ENCODE data around the gene DIRAS3. TPM values are rescaled to one million over a fixed set of nuclear protein-coding genes. Genes with fewer than 3 reads are reported as not detected.
"Not testable (repeated sequence)": the region's sequence is repeated elsewhere in the genome, so short reads cannot be mapped to it uniquely, and the experiment has no call there.

Gene DIRAS3
- 1 to 10 TPM; 1.6 to 3.2 (median 2.5) TPM for polyA plus RNA-seq (ENCODE audit: insufficient read length in 4 of 4)

DNA sequence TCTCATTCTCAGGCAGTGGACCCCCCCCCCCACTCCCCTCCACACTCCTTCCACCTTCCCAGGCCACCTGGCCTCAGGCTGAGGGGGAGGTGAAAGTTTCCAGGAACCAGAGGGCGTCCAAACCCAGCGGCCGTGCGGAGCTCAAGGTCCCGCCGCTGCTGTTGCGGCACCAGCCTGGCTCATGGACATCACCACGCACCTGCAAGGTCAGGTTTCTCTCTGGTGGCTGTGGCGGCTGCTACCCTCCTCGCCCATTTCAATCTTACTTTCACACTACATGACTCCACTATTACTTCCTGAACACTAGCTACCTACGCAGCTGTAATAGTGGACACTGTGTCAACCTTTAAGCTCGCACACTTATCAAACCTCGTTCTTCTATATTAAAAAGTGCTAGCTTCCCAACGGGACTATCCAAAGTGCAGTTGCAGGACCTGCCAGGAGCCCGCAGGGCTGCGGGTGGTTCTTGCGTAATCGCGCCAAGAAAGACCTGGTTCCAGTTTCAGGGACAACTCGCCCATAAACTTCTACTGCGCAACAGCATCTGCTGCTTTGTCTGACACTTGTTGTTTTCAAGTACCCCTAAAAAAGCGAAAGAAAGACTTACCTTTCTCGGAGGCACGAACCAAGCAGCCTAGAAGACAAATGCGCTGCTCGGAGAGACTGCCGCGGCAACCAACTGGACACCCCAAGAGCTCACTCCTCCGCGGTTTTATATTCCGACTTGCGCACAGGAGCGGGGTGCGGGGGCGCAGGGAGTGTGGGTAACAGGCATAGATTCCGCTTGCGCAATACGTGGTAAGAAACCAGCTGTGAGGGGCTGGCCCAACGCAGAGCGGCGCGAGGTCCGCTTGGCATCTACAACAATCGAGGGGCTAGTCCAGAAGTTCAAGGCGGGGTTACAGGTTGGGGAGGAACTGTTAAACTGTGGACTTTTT is at the start of gene DIRAS3:
TSS of gene DIRAS3 (minus strand) at position 687 of the 938 bp plus-strand sequence. CDS start 3,330 bp downstream, outside the sequence.
- peak in 1 of 4 donors; percentile 1 for DNase-seq (ENCODE audit: low read depth in 4 of 4, low spot score in 3 of 4)

DNA sequence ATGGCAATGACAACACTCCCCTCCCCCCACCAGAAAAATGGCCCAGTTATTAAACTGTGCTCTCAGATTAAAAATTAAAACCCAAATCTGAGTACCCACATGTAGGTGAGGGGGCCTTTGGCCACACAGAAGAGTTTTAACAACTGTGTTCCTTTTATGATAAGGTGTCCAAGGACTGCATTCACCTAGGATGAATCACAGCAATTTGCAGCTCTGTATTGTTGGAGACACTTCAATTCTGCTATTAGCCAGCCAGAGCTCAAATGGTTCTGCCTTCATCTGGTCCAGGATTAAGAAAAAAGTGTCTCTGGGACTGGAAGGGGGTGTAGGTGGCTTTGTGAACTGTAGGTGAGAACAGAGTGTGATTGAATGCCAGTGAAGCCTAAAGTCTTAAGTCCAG is 43.3 kb upstream of the DIRAS3 start:
- DNase-seq (ENCODE audit: low read depth in 4 of 4, low spot score in 3 of 4), result no peak

DNA sequence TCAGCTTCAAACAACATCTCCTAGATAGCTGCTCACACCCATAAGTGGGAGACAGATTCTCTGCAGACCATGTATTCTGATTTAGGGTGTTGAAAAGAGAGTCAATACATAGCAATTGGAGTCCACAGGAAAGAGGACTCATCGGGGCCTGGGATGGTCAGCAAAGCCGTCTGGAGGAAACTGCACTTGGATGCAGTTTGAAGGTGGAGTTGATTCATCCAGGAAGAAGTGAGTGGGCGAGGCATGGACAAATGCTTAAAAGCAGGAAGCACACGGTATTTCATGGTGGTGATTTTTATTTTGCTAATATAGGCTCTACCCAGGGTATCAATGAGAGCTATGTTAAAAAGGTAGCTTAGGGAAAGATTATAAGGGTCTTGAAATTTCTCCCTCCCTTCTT is 36.8 kb upstream of the DIRAS3 start:
- no peak for DNase-seq (ENCODE audit: low read depth in 4 of 4, low spot score in 3 of 4)

DNA sequence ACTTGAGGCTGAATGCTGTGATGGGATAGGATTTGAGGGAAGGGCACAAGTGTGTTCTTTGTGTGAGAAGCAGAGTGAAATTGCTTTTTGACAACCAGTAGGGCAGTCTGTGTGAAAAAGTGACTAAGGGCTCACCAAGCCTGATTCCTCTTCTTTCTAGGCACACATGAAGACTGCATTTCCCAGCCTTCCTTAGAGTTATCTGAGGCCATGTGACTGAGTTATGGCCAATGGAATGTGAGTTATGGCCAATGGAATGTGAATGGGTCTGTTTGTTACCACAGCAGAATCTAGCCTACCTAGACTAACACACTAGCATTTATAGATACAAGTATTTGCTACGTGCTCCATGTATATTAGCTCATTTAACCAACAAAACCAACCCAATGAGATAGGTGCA is 35.3 kb upstream of the DIRAS3 start:
- DNase-seq (ENCODE audit: low read depth in 4 of 4, low spot score in 3 of 4), result no peak

DNA sequence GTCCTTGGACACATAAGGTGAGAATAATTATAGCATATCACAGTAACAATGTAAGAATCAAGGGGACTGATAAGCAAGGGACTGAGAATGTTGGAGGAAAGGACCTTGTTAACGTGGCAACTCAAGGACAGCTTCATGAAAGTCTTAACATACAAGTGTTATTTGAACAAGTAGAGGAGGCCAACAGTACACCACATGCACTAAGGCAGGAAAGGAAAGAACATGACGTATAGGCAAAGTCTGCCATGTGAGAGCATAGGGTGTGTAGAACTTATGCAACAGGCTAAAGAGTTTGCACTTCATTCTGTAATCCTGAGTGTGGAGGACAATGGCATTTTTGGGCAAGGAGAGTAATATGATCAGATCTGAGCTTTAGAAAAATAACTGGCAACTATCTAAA is 33.3 kb upstream of the DIRAS3 start:
- no peak for DNase-seq (ENCODE audit: low read depth in 4 of 4, low spot score in 3 of 4)

- no peak for DNase-seq (ENCODE audit: low read depth in 4 of 4, low spot score in 3 of 4)
Measured at GRCh38 chr1:68081775-68082283, 31.4 kb upstream of the DIRAS3 start.

GRCh38 chr1:68078647-68079046 is 28.2 kb upstream of the DIRAS3 start:
- no peak for DNase-seq (ENCODE audit: low read depth in 4 of 4, low spot score in 3 of 4)

DNA sequence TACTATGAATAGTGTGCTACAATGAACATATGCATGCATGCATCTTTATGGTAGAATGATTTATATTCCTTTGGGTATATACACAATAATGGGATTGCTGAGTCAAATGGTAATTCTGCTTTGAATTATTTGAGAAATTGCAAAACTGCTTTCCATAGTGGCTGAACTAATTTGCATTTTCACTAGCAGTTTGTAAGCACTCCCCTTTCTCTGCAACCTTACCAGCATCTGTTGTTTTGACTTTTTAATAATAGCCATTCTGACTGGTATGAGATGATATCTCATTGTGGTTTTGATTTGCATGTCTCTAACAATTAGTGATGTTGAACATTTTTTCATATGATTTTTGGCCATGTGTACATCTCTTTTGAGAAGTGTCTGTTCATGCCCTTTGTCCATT is 24.0 kb upstream of the DIRAS3 start:
- DNase-seq (ENCODE audit: low read depth in 4 of 4, low spot score in 3 of 4), result no peak

DNA sequence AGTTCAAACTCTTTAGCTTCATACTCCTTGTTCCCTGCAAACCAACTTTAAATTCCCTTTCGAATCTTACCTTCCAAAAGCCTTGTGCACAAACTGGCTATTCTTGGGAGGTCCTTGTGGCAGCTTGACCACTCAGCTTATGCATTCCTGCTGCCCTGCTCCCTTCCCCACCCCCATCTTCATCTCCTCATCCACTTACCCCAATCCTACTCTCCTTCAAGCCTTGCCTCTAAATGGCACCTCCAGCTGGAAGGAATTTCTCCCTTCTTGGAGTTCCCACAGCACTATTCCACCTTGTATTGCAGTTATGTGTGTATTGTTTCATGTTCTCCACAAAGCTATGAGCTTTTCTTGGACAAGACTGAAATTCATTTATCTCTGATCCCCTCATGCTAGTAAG is 15.3 kb upstream of the DIRAS3 start:
- no peak for DNase-seq (ENCODE audit: low read depth in 4 of 4, low spot score in 3 of 4)

DNA sequence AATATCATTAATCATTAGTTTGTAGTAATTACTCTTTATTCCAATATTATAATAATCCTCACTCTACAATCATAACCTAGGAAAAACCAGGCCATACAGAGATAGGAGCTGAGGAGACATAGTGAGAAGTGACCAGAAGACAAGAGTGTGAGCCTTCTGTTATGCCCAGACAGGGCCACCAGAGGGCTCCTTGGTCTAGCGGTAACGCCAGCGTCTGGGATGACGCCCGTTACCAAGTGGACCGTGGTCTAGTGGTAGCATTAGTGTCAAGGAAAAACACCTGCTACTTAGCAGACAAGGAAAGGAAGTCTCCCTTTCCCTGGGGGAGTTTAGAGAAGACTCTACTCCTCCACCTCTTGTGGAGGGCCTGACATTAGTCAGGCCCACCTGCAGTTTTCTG is 7.6 kb upstream of the DIRAS3 start:
- not testable (repeated sequence) for DNase-seq (ENCODE audit: low read depth in 4 of 4, low spot score in 3 of 4)

- no peak for DNase-seq (ENCODE audit: low read depth in 4 of 4, low spot score in 3 of 4)
Measured at GRCh38 chr1:68057564-68057963, 7.1 kb upstream of the DIRAS3 start.

DNA sequence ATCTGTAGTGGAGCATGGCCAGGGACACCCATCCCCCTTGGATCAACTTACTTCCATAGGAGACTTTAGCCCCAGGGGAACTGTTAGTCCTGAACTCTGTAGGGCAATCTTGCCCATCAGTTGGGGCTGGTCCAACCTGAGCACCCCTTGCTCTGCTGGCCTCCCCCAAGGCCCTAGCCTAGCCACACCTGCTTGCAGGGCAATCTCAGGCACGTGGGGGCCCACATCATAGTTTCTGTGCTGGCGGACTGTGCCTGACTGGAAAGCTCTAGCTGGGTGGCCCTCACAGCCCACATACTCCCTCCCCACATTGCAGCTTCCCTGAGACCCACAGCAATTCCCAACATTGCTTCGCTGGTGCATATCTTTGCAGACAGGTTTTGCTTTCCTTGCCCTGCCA is 6.6 kb upstream of the DIRAS3 start:
- no peak for DNase-seq (ENCODE audit: low read depth in 4 of 4, low spot score in 3 of 4)

DNA sequence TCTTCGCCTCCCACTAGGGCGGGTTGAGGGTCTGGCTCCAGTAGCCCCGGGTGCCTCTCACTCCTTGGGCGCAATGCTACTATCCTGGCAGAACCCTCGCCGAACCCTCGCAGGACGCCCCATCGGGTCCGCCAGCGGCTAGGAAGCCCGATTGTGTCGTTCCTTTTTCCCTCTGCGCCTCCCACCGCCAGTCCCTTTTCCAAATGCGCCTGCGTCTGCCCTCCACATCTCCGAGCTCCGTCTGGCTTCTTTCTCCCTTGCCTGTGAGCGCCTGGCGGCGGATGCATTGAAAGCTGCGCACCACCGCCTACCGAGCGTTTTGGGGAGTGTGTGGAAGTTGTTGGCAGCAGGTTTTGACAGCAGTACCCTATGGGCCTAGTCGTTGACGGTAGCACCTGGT is 1.0 kb upstream of the DIRAS3 start:
- DNase-seq (ENCODE audit: low read depth in 4 of 4, low spot score in 3 of 4), result peak in 3 of 4 donors; percentile 20 to 31 (median 28)

- DNase-seq (ENCODE audit: low read depth in 4 of 4, low spot score in 3 of 4), result no peak
Measured at GRCh38 chr1:68047659-68048026, 2.8 kb downstream of the DIRAS3 start.

GRCh38 chr1:68046885-68047658 is 3.4 kb downstream of the DIRAS3 start:
- no peak for DNase-seq (ENCODE audit: low read depth in 4 of 4, low spot score in 3 of 4)

DNA sequence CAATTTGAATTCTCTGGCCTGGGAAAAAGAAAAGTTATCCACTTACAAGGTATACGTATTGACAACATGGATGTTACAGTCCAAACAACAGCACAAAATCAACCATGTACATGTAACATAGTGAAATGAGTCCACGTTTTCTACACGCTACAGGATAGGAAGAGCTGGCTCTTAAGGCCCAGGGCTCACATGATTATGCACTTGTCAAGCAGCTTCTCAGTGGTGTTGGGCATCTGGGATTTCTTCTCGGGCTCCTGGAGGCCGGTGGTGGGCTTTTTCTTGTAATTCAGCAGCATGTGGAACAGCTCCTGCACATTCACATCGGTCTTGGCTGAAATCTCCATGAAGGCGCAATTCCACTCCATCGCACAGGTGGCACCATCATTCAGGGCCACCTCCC is 4.0 kb downstream of the DIRAS3 start:
- DNase-seq (ENCODE audit: low read depth in 4 of 4, low spot score in 3 of 4), result no peak

DNA sequence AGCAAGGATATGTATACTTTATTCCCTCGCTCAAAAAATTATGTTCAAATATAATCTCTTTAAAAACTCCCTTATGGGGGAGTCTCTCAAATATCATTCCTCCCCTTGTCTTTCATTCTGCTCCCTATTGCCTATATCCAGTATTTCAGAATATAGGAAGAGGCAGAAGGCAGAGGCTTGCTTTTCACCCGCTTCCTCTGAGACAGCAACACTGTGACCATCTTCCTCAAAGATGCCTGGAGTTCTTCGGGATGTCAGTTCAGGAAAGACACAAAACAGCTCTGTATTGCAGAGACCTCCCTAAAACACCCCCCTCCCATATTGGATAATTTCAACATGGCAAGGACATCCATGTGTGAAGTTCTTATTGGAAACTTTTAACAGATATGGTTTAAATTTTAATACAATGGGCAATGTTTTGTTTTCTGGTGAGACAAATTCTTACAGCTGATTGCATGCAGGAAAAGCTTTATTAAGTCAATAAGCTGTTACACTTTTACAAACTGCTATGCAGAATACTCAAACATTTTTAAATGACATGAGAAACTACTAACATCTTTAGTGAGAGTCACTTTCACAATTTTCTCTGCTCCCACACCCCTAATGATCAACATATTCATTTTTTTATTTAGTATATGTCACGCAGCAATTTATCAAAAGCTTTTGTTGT is 4.8 kb downstream of the DIRAS3 start:
- DNase-seq (ENCODE audit: low read depth in 4 of 4, low spot score in 3 of 4), result no peak

GRCh38 chr1:68043443-68044090 is 6.9 kb downstream of the DIRAS3 start:
- no peak for DNase-seq (ENCODE audit: low read depth in 4 of 4, low spot score in 3 of 4)

GRCh38 chr1:68036946-68037345 is 13.5 kb downstream of the DIRAS3 start:
- no peak for DNase-seq (ENCODE audit: low read depth in 4 of 4, low spot score in 3 of 4)

DNA sequence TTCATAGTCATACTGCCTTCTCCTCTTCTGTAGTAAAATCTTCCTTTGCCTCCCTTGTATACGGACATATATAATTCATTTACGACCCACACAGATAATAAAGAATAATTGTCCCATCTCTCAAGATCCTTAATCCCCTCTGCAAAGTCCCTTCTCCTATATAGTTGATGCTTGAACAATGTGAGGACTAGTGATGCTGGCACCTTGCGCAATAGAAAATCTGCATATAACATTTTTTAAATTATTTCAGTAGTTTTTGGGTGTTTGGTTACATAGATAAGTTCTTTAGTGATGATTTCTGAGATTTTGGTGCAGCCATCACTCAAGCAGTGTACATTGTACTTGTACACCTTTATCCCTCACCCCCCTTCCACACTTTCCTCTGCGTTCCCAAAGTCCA is 21.0 kb downstream of the DIRAS3 start:
- no peak for DNase-seq (ENCODE audit: low read depth in 4 of 4, low spot score in 3 of 4)
